CD4-positive, alpha-beta T cell treated with Interleukin-4 for 1 hour (primary cell): ENCODE data around the gene NPR1.

Experiments used
- DNase-seq, 2 donors: peaks; one replicate each; pipeline ENCODE4 v3.0.0-alpha.2; 2020 to 2022

Gene NPR1

GRCh38 chr1:153728305-153729066, 50.0 kb downstream of the NPR1 start:
- peak; percentile 14 to 27 for DNase-seq

- DNase-seq = no peak
These were observed 52.0 kb downstream of the NPR1 start for GRCh38 chr1:153730468-153730988.

GRCh38 chr1:153733970-153734369, 55.5 kb downstream of the NPR1 start:
- DNase-seq = no peak

GRCh38 chr1:153734396-153735089, 56.1 kb downstream of the NPR1 start:
- peak in 1 of 2 donors; percentile 48 for DNase-seq

GRCh38 chr1:153735090-153735420, 56.6 kb downstream of the NPR1 start:
- DNase-seq = no peak

DNA sequence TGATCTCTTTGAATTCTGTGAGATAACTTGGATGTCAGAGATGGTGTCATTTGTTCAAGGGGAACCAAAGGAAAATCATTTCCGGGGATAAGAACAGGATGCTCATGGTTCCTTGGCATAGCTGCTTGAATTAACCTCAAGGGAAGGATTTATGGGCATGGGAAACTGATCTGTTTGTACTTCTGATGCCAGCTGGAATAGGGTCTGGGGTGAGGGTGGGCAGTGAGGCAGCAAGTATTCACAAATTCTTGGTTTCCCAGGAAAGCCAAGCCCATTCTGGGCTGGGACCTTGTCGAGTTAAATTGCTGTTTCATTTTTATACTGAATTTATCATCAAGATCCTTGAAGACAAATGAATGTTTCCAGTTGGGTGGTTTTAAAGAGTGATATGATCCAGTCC, 63.5 kb downstream of the NPR1 start:
- DNase-seq = no peak

GRCh38 chr1:153742411-153743142, 64.1 kb downstream of the NPR1 start:
- DNase-seq = peak in 1 of 2 donors; percentile 14
